Tongue (tissue), 2 donors: Measurements from ENCODE around the gene TECPR2. TPM values are rescaled to one million over a fixed set of nuclear protein-coding genes. Genes with fewer than 3 reads are reported as not detected.
"Not testable (repeated sequence)": the region's sequence is repeated elsewhere in the genome, so short reads cannot be mapped to it uniquely, and the experiment has no call there.

Source experiments
- DNase-seq: peaks from one replicate; pipeline ENCODE4 v3.0.0-alpha.2; 2015
- total RNA-seq: library from RNA; depleted of rRNA; stranded (reverse); fragments of >200 nt; gene quantifications from one replicate; pipeline ENCODE4 v1.2.3, GENCODE V29; 2014

TECPR2 gene, protein sequence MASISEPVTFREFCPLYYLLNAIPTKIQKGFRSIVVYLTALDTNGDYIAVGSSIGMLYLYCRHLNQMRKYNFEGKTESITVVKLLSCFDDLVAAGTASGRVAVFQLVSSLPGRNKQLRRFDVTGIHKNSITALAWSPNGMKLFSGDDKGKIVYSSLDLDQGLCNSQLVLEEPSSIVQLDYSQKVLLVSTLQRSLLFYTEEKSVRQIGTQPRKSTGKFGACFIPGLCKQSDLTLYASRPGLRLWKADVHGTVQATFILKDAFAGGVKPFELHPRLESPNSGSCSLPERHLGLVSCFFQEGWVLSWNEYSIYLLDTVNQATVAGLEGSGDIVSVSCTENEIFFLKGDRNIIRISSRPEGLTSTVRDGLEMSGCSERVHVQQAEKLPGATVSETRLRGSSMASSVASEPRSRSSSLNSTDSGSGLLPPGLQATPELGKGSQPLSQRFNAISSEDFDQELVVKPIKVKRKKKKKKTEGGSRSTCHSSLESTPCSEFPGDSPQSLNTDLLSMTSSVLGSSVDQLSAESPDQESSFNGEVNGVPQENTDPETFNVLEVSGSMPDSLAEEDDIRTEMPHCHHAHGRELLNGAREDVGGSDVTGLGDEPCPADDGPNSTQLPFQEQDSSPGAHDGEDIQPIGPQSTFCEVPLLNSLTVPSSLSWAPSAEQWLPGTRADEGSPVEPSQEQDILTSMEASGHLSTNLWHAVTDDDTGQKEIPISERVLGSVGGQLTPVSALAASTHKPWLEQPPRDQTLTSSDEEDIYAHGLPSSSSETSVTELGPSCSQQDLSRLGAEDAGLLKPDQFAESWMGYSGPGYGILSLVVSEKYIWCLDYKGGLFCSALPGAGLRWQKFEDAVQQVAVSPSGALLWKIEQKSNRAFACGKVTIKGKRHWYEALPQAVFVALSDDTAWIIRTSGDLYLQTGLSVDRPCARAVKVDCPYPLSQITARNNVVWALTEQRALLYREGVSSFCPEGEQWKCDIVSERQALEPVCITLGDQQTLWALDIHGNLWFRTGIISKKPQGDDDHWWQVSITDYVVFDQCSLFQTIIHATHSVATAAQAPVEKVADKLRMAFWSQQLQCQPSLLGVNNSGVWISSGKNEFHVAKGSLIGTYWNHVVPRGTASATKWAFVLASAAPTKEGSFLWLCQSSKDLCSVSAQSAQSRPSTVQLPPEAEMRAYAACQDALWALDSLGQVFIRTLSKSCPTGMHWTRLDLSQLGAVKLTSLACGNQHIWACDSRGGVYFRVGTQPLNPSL (N-terminal part only)
- total RNA-seq, result 29.7 TPM

DNA sequence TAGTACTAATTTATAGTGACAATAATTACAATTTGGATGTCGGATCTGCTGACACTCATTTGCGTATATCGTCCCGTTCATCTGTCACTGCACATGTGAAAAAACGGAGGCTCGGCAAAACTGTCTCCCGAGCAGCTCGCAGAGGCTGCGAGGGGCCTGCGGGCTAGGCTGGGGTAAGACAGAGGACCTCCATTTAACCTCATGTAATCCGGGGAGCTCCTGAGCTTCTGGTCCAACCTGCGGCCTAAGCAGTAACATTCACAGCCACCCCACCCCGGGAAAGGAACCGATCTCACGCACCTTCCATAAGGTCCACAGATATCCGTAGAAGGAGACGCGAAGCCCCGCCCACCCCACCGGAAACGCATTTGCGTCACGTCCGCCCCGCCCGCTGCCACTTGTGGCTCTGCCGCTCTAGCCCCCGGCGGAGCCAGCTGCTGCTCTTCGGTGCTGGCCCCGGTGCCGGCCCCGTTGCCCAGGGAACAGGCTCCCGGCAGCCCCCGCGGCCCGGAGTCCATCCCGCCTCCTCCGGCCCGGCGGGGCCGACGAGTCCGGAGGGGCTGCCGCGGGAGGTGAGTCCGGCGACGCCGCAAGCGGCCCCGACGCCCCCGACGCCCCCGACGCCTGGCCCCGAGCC, at the start of gene TECPR2, which contains the start of gene CINP:
TSS of gene TECPR2 (plus strand) at position 397 of the 637 bp plus-strand sequence. CDS start 13,781 bp downstream, outside the sequence.
TSS of gene CINP (minus strand) at position 346 of the 637 bp plus-strand sequence. CDS start at position 307, 39 bp downstream.
- peak; percentile 98 for DNase-seq

- peak; percentile 92 for DNase-seq
Observed at GRCh38 chr14:102314242-102315011, 48.3 kb upstream of the TECPR2 start.

- no peak for DNase-seq
Observed at GRCh38 chr14:102315121-102315520, 47.6 kb upstream of the TECPR2 start.

DNA sequence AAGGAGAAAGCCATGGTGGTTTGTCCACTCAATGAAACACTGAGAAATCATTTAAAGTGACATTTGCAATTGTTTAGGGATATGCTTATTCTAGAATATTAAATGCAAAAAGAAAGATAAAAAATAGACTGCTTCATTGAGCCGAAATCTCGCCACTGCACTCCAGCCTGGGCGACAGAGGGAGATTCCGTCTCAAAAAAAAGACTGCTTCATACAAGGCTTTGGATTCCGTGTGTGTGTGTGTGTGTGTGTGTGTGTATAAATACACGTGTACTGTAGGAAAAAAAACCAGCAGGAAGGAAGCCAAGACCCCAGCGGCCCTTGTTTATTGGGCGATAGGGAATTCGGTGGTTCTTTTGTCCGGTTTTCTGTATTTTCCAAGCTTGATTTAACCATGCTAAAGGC, 46.4 kb upstream of the TECPR2 start:
- DNase-seq, result no peak

- peak; percentile 97 for DNase-seq
Observed at GRCh38 chr14:102316743-102317563, 45.8 kb upstream of the TECPR2 start.

DNA sequence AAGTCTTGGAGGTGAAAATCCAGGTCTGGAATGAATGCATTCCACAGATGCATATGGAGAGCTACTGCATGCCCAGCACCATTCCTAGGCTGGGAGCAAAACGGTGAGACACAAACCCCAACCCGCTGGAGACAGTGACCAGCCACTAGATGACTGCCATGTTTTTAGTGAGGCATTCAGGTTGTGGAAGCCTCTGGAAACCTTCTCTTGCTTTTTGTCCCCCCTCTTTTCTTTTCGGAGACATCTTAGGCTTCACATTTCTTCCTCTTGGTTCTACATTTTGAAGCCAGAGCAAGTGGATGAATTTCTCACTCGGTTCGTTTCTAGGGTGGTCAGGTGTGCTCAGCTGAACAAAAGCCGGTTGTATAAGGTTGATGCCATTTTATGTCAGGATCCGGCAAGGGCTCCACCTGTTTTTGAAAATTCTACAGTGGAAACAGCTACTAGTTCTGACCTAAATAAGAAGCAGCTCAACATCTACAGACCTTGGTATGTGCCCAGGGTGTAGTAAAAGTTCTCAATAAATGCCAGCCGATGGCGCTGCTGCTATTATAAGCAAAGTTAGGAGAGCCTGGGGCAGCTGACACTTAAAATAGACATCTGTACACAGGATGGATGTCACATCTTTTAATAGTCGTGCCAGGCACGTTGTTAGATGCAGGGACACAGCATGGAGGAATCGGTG, 45.0 kb upstream of the TECPR2 start:
- DNase-seq, result peak; percentile 83

DNA sequence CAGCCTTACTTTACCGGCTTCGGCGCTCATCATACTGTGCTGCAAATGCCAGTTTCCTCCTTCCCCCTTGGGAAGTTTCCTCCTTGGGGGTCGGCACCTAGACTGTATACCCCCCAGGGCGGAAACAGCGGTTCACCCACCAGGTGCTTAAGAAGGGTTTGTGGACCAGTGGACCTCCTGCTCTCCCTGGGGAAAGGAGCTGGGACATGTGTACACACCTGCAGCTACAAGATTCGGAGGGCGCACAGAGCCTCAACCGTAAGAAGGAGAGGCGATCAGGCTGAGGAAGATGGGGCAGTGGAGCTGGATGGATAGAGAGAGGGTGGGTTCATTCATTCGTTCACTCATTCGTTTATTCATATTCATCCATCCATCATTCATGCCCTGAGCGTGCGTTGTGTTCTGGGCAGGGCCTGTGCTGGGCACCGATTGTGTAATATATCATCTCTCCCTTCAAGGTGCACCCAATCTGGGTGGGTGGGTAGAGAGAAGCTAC, 43.9 kb upstream of the TECPR2 start:
- no peak for DNase-seq

DNA sequence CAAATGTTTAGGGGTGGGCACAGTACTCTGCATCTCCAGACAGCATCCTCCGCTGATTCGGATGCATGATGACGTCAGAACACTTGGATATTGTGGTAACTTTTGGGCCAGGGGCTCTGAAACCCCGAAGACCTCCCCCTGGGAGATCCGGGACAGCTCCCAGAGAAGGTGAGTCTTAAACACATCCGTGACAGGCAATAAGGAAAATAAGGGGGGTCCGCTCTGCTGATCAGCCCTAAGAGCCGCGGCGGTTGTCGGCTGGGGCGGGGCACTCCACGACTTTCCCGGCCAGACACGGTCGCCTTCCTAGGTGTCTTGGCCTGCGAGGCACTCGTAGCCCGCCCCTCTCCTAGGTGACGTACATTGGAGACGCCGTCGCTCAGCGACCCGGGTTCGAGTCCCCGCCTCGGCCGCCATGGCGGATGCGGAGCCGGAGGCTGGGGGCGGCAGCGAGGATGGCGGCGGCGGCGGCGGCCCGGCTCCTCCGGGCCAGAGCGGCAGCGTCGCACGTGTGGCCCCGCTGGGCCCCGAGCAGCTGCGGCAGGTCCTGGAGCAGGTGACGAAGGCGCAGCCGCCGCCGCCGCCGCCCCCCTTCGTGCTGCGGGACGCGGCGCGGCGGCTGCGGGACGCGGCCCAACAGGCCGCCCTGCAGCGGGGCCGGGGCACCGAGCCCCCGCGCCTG, 43.2 kb upstream of the TECPR2 start, which contains the start of gene ZNF839:
TSS of gene ZNF839 (plus strand) at position 396 of the 682 bp plus-strand sequence. CDS start at position 416, 20 bp downstream.
- peak; percentile 96 for DNase-seq

GRCh38 chr14:102320033-102320660, 42.6 kb upstream of the TECPR2 start:
- peak; percentile 66 for DNase-seq

DNA sequence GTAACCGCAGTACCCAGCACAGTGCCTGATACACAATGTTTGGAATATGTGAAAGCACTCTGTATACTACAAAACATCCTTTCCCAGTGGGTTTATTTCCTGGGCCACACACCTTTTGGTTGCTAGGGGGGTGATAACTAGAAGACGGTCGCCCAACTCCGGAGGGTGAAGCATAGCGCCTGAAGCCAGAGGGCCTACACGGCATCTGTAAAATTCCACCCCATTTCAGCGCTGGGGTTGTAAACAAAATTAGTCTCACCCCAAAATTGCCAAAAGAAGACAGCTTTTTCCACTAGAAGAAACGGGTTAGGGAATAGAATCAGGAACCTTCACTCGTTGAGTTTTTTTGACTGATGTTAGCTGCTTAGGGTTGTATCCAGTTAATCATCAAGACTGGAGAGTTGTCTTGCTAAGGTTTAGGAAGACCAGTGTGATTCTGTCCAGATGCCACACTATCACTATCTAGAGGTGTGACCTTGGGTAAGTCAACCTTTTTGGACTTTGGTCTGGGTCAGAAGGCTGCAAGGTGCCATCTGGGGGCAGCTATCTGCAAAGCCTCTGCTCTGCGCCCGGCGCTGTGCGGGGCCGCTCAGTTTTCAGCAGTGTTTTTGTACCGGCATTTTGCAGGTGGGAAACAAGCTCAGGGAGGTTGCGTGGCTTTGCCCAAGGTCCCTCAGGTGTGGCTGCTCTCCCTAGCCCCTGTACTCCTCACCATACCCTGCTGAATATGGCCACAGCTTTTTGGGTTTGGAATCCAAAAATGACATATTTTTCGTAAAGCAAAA, 41.9 kb upstream of the TECPR2 start:
- no peak for DNase-seq

DNA sequence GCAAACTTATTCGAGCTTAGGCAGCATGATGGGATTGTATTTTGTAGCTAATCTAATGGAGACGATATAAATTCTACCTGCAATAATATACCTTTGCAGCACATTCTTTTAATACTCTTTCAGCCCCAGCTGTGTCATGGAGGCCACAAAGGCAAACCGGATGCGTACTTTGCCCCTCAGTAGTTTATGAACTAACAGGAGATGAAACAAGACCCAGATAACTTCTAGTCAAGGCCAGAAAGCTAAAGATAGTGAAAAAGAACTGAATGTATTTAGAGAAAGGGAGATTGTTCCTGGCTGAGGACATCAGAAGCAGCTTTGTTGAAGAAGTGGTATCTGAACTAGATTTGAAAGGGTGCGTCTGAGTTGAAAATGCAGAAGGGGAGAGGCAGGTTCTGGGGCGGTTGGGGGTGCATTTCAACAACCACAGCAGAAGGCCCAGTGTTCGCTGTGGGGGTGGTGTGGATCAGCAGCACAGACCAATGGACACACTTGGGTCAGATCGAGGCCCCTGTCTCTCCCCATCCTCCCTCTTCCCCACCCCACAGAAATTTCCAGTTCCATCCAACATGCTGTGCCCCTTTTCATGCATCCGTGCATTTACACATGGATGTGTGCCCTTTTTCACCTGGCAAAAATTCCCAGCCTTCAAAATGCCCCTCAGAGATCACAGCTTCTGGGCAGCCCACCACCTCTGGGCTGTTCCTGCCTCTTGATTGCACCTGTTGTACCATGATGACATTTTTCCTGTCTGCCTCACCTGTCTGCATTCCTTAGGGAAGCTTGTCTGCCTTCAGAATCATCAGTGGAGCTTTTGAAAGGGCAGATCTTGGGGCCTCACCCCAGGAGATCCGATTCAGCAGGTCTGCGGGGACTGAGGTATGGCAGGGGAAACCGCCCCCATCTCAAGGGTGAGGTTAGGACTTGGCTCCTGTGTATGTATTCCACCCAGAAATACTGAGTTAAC, 41.0 kb upstream of the TECPR2 start:
- no peak for DNase-seq

GRCh38 chr14:102323102-102323501, 39.6 kb upstream of the TECPR2 start:
- peak; percentile 61 for DNase-seq

DNA sequence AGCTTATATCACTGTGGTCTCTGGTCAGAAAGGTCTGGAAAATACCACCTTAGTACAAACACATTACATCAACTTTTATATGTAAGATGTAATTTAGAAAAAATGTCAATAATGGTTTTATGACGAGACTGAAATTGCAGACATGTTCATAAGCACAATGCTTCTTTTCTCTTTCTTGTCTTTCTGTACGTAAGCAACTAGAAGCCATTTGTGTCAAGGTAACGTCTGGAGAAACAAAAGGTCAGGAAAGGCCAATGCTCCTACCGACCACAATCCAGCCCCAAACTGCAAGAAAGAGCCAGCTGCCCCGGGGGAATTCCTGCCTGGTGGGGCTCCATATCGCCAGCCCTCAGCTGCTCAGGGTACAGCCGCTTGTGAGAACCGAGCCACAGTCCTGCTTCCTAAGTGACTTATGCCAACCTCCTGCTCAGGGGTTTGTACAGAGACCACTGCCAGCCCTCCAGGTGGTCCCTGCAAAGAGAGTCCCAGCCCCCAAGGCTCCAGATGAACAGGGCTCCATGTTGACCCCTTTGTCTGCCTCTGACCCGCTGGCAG, 36.9 kb upstream of the TECPR2 start:
- no peak for DNase-seq

DNA sequence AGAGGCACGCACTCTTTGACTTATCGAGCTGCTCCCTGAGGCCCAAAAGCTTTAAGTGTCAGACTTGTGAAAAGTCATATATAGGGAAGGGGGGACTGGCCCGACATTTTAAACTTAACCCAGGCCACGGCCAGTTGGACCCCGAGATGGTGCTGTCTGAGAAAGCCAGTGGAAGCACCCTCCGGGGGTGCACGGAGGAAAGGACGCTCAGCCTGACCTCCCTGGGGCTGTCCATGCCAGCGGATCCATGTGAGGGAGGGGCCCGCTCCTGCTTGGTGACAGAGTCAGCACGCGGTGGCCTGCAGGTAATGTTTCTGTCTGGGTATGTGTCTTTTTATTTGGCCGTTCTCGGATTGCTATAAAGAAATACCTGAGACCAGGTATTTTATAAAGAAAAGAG, 36.2 kb upstream of the TECPR2 start:
- no peak for DNase-seq

GRCh38 chr14:102329381-102329780, 33.4 kb upstream of the TECPR2 start:
- DNase-seq, result not testable (repeated sequence)
